ENCODE measurements around the gene SLFN5.

DNA sequence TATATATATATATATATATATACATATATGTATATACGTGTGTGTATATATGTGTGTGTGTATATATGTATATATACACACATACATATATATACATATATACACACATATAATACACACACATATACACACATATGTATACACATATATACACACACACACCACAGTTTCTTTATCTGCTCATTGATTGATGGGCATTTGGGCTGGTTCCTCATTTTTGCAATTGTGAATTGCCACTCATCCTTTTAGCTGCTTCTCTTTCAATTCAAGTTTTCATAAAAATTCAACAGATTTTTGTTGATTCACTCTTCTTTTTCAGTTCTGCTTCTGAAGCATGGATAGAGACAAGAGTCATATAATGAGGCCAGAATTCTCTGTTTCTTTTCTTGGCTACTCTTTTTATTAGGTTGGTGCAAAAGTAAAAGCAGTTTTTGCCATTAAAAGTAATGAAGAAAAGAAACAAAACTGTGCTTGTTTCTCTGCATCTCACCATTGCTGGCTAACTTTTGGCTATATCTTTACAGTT lies 44.5 kb downstream of the SLFN5 start:
- TF ChIP-seq JUND (IDR thresholded peaks at IDR 0.05) = no peak
- TF ChIP-seq, protein P1, sequence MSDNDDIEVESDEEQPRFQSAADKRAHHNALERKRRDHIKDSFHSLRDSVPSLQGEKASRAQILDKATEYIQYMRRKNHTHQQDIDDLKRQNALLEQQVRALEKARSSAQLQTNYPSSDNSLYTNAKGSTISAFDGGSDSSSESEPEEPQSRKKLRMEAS (IDR thresholded peaks at IDR 0.05) = no peak
- TF ChIP-seq HNF4A (conservative IDR thresholded peaks at IDR 0.05) = no peak
- TF ChIP-seq YY1 (IDR thresholded peaks at IDR 0.05) = no peak
- TF ChIP-seq, protein P2, sequence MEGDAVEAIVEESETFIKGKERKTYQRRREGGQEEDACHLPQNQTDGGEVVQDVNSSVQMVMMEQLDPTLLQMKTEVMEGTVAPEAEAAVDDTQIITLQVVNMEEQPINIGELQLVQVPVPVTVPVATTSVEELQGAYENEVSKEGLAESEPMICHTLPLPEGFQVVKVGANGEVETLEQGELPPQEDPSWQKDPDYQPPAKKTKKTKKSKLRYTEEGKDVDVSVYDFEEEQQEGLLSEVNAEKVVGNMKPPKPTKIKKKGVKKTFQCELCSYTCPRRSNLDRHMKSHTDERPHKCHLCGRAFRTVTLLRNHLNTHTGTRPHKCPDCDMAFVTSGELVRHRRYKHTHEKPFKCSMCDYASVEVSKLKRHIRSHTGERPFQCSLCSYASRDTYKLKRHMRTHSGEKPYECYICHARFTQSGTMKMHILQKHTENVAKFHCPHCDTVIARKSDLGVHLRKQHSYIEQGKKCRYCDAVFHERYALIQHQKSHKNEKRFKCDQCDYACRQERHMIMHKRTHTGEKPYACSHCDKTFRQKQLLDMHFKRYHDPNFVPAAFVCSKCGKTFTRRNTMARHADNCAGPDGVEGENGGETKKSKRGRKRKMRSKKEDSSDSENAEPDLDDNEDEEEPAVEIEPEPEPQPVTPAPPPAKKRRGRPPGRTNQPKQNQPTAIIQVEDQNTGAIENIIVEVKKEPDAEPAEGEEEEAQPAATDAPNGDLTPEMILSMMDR (IDR thresholded peaks at IDR 0.05; ENCODE audit: low read depth, low read length, missing input control) = no peak
- no peak for TF ChIP-seq RAD21 (IDR thresholded peaks at IDR 0.05)
- TF ChIP-seq FOXA1 (IDR thresholded peaks at IDR 0.05) = no peak
- no peak for TF ChIP-seq TAF1 (conservative IDR thresholded peaks at IDR 0.05)
- no peak for TF ChIP-seq RXRA (IDR thresholded peaks at IDR 0.05)
- TF ChIP-seq, protein P3, sequence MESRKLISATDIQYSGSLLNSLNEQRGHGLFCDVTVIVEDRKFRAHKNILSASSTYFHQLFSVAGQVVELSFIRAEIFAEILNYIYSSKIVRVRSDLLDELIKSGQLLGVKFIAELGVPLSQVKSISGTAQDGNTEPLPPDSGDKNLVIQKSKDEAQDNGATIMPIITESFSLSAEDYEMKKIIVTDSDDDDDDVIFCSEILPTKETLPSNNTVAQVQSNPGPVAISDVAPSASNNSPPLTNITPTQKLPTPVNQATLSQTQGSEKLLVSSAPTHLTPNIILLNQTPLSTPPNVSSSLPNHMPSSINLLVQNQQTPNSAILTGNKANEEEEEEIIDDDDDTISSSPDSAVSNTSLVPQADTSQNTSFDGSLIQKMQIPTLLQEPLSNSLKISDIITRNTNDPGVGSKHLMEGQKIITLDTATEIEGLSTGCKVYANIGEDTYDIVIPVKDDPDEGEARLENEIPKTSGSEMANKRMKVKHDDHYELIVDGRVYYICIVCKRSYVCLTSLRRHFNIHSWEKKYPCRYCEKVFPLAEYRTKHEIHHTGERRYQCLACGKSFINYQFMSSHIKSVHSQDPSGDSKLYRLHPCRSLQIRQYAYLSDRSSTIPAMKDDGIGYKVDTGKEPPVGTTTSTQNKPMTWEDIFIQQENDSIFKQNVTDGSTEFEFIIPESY (IDR thresholded peaks at IDR 0.05) = no peak
- TF ChIP-seq FOXA2 (IDR thresholded peaks at IDR 0.05) = no peak
